ENCODE data around the gene KCNC2.
"Not testable (repeated sequence)": the region's sequence is repeated elsewhere in the genome, so short reads cannot be mapped to it uniquely, and the experiment has no call there.

Gene KCNC2

DNA sequence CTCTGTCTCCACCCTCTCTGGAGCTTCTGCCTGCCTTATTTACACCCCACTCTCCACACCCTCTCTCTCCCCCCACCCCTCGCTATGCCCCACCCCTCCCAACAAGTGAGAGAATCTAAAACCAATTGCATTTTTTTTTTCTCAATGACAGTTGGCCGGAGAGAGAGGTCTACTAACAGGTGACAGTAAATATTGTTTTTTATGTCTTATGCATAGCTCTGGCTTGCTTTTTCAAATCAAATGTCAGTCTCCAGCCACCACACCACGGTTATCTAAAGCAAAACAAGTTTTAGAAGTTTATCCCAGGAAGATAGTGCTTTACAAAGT, at the start of gene KCNC2:
KCNC2 (minus strand) TSS at position 28 of the 327 bp plus-strand sequence.
- no peak for DNase-seq (ENCODE audit: low spot score)

DNA sequence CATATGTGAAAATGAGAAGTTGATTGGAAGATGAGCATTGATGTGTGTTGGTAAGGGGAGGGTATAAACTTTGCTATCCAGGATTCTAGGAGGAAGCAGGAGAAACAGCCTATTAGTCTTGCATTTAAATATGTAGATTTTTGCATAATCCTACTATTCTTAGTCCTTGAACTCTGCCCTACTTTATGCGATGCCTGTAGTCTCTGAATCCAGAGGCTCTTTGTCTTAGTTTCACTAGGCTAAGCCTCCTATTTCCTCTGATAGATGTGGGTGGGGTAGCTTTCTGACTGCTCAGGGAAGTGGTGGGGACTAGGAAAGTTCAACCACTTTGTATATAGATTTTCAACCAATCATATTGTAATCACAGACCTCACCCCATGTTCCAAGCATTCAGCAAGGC, 49.5 kb upstream of the KCNC2 start:
- DNase-seq (ENCODE audit: low spot score), result no peak

DNA sequence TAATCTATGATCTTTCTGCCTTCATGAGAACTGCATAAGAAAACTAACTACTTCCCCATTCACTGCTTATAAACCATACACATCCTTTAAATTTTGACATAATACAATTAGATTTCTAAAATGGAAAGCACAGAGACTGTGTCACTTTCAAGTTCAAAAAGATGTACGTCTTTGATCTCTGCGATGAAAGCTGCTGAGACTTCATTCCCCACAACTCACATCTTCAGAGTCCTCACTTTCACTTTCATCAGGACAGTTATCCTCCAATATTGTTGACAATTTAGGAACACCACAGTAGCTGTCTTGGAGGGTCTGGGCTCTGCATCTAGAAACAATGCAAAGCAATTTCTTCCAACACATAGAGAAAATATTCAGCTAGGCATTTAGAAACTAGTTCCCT, 47.9 kb upstream of the KCNC2 start:
- no peak for DNase-seq (ENCODE audit: low spot score)

DNA sequence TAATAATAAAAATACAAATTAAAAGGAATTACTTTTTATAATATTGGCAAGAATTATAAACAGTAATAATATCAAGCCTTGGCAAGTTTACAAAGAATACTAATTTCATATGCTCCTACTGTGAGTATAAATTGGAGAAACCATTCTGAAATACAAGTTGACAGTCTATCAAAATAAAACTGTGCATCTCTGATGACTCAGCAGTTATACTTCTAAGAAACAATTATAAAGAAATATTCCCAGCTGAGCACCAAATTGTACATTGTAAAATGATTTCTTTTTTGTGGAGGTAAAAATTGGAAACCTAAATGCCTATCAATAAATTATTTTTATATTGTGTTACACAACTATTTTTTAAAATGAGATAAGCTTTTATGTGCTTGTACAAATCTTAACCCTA, 35.5 kb upstream of the KCNC2 start:
- no peak for DNase-seq (ENCODE audit: low spot score)

DNA sequence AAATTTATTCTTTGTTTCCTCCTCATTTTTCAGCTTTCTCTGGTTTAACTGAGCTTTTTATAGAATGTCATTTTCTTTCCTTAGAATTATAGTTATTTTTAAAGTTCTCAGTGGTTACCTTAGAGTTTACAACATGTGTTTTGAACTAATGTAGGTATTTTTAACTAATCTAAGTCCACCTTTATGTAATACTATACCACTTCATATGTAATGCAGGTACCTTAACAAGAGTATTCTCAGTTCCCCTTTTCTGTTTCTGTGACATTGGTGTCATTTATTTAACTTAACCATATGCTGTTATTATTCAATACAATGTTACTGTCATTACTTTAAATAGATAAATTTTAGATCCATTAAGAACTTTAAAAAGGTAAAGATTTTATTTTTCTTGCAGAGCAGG, 30.3 kb upstream of the KCNC2 start:
- DNase-seq (ENCODE audit: low spot score), result no peak

DNA sequence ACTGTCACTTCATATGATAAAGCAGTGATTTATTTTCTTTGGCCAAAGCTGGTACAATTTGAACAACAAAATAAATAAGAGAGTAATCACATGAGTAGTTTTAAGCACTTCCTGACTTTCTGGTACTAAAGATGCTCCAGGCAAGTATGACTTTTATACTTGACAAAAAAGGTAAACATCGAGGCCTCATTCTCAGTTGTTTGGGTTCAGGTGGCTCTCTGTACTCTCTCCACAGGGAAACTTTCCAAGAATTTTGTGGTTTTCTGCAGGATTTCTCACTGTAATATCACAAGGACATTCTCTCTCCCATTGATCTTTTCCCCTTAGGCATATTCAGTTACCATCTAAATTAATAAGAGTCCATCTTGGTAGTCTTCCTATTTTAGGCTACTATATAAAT, 26.6 kb upstream of the KCNC2 start:
- DNase-seq (ENCODE audit: low spot score), result no peak

DNA sequence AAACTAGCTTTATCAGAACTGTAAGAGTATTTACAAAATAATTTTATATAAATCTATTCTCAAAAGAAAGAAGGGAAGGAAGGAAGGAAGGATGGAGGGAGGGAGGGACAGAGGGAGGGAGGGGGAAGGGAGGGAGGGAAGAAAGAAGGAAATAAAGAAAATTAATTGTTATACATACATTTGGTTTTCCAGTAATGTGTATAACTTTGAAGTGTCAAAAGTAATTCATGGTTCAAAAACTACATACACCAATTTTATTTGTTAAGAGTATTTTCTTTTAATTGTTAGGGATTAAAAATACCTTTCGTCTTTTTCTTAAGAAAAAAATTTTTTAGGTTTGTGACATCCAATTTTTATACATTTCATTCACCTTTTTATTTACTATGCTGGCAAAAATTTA, 17.5 kb upstream of the KCNC2 start:
- DNase-seq (ENCODE audit: low spot score), result no peak

DNA sequence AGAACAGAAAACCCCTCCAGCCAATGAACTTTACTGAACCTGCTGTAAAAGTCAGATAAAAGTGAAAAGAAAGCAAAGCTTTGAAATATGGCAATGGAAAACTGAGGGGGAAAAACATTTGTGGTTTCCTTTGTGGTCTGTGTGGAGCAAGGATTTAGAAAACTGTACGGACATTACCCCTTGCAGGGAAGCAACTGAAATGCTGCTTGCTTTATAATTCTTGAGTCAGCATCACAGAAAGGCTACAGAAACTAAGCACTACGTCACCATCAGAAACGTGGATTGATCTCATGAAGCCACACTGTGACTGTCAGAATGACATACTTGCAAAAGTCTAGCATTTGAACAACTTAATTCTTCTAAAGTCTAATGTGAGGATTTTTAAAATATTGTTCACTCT, 2.4 kb upstream of the KCNC2 start:
- DNase-seq (ENCODE audit: low spot score), result no peak

DNA sequence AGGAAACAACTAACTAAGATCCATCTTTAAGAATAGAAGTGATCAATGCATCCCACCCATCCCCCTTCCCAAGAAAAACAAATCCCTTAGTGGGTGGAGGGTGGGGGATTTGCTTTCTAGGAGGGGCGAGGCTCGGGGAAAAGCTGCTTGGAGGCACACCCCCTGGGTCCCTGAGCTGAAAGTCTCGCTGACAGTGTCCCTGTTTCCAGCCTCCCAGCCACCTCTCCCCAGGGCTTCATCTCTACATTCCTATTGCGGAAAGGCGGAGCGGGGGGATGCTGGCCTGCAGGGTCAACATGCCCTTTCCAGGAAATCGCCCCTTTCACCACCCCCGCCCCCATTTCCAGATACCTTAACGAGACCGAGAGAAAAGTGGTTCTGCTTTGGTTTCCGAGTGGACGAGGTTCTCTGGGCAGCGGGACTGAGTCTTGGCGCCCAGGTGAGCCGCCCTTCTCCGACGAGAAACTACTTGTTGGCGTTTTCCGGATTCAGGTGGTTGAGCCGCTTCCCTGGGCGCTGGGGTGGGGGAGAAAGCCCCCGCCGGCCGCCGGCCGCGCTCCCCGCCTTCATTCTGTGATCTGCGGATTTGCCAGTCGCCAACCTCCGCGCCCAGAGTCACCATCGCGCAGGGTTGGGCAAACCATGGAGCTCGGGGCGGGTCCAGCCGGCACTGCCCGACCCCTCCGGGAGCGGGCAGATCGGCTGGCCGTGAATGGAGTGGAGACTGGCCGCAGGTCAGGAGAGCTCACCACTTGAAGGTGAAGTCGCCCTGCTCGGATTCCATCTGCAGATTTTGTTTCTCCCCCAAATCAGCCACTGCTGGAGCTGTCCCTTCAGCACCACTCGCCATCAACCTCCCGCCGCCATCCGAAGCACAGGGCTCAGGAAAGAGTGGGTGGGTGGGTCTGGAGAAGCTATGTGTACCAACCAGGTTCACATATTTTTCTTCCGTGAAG, 505 bp downstream of the KCNC2 start:
- peak; percentile 77 for DNase-seq (ENCODE audit: low spot score)

DNA sequence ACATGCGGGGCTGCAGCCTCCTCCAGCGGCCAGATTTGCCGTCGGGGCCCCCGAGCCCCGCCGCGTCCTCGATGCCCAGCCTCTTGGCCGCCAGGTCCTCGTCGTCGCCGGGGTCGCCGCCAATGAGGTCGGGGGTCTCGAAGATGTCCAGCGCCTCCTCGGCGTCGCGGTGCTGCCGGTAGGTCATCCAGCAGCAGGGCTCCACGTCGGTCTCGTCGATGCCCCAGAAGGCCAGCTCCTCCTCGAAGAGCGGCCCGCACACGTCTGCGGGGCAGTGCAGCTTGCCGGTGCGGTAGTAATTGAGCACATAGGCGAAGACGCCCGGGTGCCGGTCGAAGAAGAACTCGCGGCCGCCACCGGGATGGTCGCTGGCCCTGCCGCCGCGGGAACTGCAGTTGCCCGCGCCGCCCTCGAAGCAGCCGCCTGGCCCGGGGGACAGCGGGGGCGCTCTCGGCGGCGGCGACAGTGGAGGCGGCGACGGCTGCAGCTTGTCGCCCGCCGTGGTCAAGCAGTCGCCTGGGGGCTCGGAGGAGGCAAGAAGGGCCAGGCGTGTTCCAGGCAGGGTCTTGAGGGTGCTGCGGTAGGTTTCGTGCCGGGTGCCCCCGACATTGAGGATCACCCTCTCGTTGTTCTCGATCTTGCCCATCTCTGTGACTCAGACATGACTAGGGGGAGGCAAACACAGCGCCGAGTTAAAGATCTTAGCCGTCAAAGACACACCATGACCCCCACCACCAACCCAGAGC, 2.1 kb downstream of the KCNC2 start:
- DNase-seq (ENCODE audit: low spot score), result no peak

DNA sequence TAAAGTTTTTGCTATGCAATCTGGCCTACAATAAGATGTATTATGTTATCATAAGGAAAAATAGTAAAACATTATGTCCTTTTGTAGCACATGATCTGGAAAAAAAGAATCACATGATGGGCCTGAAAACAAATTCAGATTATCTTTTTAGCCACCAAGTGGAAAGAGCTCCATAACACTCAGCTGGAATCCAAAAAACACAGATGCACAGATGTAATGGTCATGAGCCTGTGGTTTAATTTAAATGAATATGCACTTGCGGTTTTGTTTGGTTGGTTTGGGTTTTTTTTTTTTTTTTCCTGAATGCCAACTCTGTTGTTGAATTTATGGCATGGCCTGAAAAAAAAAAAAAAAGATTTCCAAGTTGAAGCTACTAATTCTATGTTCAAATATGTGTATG, 4.1 kb downstream of the KCNC2 start:
- DNase-seq (ENCODE audit: low spot score), result no peak

DNA sequence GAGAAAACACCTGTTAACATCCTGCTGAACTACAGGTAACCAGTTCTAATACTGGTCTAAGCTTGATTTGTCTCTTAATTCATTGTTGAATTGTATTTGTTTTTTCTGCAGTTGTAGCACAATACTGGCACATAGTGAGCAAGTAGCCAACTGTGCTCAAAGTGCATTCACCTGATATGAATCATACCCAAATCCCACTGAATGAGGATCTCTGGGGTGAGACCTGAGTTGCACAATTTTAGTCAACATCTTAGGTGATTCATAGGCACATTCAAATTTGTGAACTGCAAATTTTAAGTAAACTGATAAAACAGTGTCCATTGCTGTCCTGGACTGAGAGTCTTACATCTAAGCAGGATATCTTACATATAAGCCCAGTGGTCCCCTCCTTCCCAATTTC, 12.8 kb downstream of the KCNC2 start:
- DNase-seq (ENCODE audit: low spot score), result no peak

DNA sequence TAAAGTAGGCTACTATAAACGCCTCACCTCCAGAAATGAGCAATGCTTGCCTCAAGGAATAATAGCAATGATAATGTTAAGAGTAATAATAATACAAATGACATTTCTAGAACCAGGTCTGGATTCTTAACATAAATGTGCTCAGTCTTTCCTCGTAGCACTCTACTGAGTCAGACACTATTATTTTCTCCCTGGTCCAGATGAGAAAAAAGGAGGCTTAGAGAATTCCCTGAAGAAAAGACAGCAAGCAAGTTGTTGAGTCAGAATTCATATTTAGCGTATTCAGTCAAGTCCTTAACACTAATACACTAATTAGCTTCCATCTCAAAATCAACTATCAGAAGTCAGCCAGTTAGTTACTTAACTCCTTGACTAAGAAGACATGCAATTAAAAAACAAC, 13.2 kb downstream of the KCNC2 start:
- DNase-seq (ENCODE audit: low spot score), result no peak

DNA sequence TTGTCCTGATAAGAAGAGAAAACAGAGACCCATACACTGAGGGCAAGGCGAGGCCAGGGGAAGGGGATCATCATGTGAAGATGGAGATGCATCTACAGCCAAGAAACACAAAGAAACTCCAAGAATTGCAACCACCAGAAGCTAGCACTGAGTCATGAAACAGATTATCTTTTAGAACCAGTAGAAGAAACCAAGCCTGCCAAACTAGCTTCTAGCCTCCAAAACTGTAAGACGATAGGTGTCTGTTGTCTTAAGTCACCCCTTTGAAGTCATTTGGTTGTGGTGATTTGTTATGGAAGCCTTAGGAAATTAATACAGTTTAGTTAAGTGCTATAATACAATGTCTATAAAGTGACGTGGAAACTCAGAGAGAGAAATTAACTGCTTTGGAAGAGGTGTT, 15.4 kb downstream of the KCNC2 start:
- DNase-seq (ENCODE audit: low spot score), result no peak

DNA sequence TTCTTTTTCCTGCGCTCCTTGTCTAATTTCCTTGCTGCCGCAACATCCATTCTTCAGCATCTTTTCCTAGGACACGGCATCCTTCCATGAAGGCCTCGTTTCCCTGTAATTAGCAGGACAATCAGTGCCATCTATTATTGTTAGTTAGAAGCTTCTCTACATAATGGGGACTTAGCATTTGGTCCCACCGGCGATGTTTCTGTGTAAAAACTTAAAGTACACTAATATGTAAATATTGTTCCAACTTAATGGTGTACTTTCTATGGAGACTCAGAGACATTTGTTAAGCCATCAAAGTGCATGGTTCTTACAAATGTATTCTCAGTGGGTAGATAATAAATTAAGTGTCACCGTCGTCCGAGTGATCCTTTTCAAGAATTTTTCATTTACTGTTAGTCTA, 17.4 kb downstream of the KCNC2 start:
- DNase-seq (ENCODE audit: low spot score), result no peak

DNA sequence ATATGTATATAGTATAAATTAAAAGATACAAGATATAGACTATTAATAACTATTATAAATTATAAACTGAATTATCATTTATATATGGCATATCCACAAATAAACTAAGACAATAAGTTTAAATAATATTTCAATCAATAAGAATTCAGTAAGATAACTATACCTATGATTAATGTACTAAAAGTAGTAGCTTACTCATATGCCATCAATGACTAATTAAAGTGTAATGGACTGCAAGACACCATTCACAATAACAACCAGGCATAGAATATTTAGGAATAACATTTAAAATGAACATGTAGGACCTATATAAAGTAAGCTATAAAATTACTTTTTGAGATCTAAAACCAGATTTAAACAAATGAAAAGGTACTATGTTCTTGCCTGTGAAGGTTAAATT, 18.8 kb downstream of the KCNC2 start:
- DNase-seq (ENCODE audit: low spot score), result no peak

DNA sequence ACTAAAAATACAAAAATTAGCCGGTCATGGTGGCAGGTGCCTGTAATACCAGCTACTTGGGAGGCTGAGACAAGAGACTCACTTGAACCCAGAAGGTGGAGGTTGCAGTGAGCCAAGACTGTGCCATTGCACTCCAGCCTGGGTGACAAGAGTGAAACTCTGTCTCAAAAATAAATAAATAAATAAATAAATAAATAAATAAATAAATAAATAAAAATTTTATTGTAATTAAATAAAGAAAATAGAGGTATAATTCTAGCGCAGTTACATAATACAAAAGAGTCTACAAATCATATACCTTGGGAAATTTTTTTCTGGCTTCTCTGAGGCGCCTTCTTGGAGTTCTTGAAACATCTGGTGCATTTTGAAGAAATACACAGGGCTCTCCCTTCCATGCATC, 23.8 kb downstream of the KCNC2 start:
- not testable (repeated sequence) for DNase-seq (ENCODE audit: low spot score)

DNA sequence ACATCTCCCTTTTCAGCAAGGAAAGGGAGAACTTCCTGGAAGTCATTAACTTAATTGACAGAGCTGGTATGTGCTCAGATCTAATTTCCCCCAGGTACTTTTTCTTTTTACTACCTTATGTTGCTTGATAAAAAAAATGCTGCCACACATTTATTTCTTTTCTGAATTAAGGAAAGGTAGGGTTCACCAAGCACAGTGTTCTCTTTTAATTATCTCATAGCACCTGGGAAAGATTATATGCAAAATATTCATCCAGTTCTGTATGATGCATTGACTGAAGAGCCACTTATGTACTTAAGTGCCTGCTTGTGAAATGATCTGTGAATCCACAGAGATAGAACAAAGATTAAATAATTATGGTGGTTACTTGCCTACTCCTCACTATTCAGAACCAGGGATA, 25.1 kb downstream of the KCNC2 start:
- DNase-seq (ENCODE audit: low spot score), result no peak

DNA sequence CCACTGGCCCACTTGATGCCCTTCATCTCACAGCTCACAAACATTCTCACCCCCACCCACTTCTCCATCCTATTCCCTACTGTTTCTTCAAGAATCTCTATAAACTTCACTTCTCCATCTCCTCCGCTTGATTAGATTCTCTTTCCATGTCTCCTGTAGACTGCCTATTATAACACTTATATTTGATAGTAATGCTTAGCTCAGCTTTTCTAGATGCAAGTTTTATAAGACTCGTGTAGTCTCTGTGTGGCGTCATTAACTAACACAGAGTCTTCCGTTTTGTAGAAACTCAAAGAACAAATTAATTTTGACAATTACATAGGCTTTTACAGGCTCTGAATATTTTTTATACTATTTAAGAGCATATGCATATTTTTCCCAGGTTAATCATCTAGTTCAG, 25.7 kb downstream of the KCNC2 start:
- no peak for DNase-seq (ENCODE audit: low spot score)

DNA sequence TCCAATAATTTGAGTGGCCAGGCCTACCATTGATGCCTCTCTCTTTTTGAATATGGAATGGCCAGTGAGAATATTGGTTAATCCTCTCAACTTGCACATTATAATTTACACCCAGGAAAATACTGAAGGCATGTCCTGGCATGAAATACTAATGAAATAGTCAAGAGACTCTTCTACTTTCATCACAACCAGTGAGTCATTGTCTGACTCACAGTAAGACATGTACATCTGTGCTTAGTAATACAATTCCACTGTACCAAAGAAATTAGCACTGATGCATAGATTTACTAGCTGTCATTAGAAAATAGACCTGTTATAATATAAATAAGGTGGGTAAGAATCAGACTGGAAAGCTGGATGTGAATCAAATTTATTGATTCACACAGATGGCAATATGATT, 31.6 kb downstream of the KCNC2 start:
- DNase-seq (ENCODE audit: low spot score), result no peak

DNA sequence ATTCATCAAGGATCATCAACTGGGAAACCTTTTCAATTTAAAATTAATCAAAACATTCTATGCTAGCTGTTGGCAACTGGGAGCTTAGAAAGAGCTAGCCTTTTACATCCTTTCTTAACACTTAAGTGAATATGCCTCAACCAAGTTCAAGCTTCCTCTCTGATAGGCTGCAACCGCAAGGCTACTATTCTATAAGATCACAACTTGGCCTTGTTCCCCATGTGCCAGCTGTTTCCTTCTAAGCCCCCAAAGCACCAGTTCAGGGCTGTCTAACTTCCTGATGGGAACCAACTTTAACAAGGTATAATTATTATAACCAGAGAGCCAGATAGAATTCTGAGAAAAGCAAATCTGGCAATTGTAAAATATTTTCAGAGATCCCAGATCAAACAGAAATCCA, 37.0 kb downstream of the KCNC2 start:
- no peak for DNase-seq (ENCODE audit: low spot score)

DNA sequence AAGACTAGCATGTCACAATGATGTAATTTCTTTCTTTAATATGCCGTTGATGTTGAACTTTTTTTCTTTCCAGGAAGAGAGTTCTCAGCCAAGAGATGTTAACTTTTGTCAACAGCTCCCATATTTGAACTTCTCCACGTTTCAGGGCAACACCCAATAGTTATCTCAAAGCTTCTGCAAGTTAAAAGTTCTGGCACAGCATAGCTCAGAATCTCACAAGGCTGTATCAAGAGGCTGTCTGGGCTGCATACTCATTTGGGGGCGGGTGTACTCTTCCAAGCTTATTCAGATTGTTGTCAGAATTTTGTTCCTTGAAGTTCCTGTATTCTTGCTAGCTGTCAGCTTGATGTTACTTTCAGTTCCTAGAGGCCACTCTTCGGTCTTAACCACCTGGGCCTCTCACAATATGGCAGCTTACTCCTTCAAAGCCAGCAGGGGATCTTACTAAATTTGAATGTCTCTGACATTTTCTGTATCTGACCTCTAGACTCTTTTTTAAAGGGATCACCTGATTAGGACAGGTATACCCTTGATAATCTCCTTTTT, 38.9 kb downstream of the KCNC2 start:
- DNase-seq (ENCODE audit: low spot score), result no peak

DNA sequence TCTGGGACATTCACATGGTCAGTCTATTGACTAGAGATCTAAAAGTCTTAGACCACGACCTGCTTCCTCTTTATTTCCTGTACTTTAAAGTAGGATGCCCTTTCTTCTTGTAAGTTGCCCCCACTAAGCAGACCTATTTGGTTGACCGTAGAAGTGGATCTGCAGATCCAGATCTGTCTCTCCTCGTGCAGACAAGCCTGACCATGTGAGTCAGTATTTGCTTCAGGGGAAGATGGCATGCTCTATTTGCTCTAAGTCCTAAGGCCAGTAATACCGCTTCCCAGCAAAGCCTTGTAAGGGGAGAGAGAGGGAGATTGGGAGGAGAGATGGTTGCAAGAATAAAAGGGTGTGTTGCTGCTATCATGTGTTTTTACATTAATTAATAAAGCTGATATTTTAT, 46.8 kb downstream of the KCNC2 start:
- no peak for DNase-seq (ENCODE audit: low spot score)
